Nephron (organoid): Measurements from ENCODE around the gene MFSD6L.

Experiments
- H3K27ac Mint-ChIP-seq, 3 experiments: 2 replicates each; pipeline ENCODE4 v1.8.0; 2020; ENCODE audit warnings: mixed read lengths in 3 of 3, mild to moderate bottlenecking in 2 of 3, moderate library complexity in 1 of 3
- H3K27me3 Mint-ChIP-seq: 2 replicates; pipeline ENCODE4 v1.8.0; 2021; ENCODE audit warnings: low read depth, mild to moderate bottlenecking, moderate library complexity, mixed read lengths
- H3K36me3 Mint-ChIP-seq: 2 replicates; pipeline ENCODE4 v1.8.0; 2020; ENCODE audit warnings: low read depth, mixed read lengths
- H3K4me1 Mint-ChIP-seq: 2 replicates; pipeline ENCODE4 v1.8.0; 2020; ENCODE audit warnings: mixed read lengths
- H3K4me3 Mint-ChIP-seq, 3 experiments: 2 replicates each; pipeline ENCODE4 v1.8.0; 2020; ENCODE audit warnings: mild to moderate bottlenecking in 3 of 3, mixed read lengths in 3 of 3, moderate library complexity in 2 of 3
- H3K9me3 Mint-ChIP-seq: 2 replicates; pipeline ENCODE4 v1.8.0; 2020; ENCODE audit warnings: mixed read lengths
- CTCF ChIP-seq, 3 experiments: fragments of 200-600 bp; sonication (generic); IDR thresholded peaks; one replicate each; pipeline ENCODE4 v1.5.0; 2021; ENCODE audit warnings: antibody characterized with exemption in 3 of 3; ENCODE audit not compliant: unreplicated experiment in 3 of 3

The MFSD6L gene

DNA sequence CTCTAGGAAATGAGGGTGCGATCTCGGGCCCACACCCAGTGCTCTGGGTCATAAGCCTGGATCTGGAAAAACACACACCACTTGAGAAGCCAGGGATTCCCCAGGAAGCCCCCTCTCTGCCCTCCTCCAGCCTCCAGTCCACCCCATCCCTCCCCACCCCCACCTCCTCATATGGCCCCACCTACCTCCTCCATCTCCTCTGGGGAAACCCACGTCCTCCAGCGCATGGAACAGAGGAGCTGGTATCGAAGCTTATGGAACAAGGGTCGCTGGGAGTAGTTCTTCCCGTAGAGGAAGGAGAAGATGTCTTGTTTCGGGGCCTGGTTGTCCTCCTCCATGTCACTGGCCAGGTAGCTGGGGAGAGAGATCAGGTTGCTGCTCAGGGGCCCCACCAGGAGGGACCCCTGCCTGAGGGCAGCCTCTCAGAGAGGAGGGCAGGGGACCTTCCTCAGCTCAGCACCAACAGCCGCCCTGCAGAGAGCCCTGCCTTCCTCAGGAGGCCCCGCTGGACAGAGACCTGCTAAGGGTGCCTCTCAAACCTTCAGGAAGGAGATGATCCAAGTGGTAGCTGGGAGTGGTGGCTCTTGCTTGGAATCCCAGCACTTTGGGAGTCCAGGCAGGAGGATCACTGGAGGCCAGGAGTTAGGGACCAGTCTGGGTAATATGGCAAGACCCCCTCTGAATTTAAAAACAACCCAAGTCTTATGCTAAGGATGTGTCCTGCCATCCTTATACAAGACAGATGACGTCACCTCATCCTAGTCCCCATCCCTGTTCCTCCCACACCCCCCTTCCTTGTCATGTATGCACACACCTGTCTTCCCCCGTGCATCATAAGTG lies 45.8 kb downstream of the MFSD6L start:
- Mint-ChIP-seq H3K4me3 (no peak overlapping the region), H3K9me3 (no peaks in the 10 kb centered on the region), H3K36me3 (no peaks in the 10 kb centered on the region), H3K4me1 (no peaks in the 10 kb centered on the region), H3K27ac (no peak overlapping the region), H3K27me3 (peaks cover 35% of the 10 kb centered on the region)
- TF ChIP-seq CTCF (IDR thresholded peaks at IDR 0.05; ENCODE audit: unreplicated experiment in 3 of 3), result no peak

DNA sequence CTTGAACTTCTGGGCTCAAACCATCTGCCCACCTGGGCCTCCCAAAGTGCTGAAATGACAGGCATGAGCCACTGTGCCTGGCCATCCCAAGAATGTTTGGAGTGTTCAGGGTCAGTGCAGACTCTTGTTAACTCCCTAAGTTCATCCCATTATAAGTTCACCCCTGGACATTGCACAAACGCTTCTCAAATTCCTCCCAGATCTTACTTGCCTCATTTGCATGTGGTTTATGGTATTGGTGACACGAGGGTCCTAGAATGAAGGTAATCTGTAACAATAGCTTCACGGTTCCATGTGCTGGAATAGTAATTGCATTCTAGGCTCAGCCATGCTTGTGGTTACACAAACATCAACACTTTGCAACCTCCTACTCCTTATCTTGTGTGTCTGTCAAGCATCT lies 49.5 kb downstream of the MFSD6L start:
- no peak overlapping the region for H3K4me3 Mint-ChIP-seq
- no peaks in the 10 kb centered on the region for H3K36me3 Mint-ChIP-seq
- peaks cover 16% of the 10 kb centered on the region for H3K27me3 Mint-ChIP-seq
- no peak for TF ChIP-seq CTCF (IDR thresholded peaks at IDR 0.05; ENCODE audit: unreplicated experiment in 3 of 3)
- peak overlapping the region in 1 of 3 experiments; percentile 6 for H3K27ac Mint-ChIP-seq
- no peaks in the 10 kb centered on the region for H3K4me1 Mint-ChIP-seq
- H3K9me3 Mint-ChIP-seq, result no peaks in the 10 kb centered on the region

GRCh38 chr17:8747742-8748141 lies 51.4 kb downstream of the MFSD6L start:
- Mint-ChIP-seq H3K27ac (peak overlapping the region in 1 of 3 experiments; percentile 61), H3K9me3 (no peaks in the 10 kb centered on the region), H3K4me3 (no peak overlapping the region), H3K27me3 (peaks cover 10% of the 10 kb centered on the region), H3K4me1 (peaks cover 8% of the 10 kb centered on the region), H3K36me3 (no peaks in the 10 kb centered on the region)
- no peak for TF ChIP-seq CTCF (IDR thresholded peaks at IDR 0.05; ENCODE audit: unreplicated experiment in 3 of 3)
